ENCODE measurements around the gene URB1.

URB1 gene

DNA sequence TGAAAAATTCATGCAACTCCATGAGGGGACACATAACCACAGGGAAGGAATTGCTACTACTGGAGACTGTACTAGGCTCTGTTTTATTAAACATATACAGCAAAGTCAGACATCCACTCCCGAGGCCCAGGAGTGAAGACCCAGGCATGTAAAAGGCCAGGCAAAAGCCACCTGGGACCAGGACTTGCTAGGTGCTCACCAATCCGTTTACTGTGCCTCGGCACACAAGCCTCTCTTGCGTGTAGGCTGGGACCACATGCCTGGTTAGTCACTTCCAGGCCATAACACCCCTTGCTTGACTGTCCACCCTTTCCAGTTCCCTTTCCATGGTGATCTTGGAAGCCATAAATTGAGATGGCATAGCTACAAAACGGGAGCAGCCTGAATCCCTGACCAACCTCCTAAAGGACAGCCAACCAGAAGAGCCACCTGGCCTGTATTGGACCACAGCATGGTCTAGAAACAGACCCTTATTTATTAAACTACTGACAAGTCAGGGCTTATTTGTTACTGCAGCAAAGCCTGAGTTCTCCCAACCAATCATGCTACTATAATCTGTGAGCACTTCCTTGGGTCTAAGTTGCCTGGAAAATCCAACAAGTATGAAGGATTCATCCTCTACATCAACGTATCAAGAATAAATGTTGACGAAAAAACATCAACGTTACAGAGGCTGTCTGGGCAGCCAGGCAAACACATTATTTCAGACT is 39.7 kb downstream of the URB1 start:
- in situ Hi-C loops (cut with HindIII; ENCODE audit: low pct_ligation_motif_present, low pct_unique_long_range_greater_than_20kb, low sequenced_read_pairs) = no loop called here
- no peak for DNase-seq

DNA sequence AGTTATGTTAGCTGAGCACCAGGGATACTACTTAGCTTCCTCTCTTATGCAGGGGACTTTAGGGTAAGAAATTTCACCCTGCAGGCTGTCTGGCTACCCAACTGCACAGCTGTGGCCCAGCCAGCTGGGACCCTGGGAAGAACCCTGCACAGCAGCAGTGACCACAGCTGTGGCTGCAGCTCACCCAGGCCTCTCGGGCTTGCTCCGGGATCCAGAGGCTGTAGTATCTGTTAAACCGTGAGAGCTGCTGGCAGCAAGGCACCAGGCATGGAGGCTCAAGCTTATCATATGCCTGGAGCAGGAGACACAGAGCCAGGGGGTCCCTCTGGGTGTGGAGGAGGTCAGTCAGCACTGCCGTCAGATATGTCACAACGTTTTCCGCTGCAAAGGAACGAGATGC is 40.3 kb downstream of the URB1 start:
- DNase-seq = no peak
- in situ Hi-C loops (cut with HindIII; ENCODE audit: low pct_ligation_motif_present, low pct_unique_long_range_greater_than_20kb, low sequenced_read_pairs) = no loop called here

GRCh38 chr21:32351428-32351827 is 41.4 kb downstream of the URB1 start:
- in situ Hi-C loops (cut with HindIII; ENCODE audit: low pct_ligation_motif_present, low pct_unique_long_range_greater_than_20kb, low sequenced_read_pairs) = no loop called here
- no peak for DNase-seq

- no peak for DNase-seq
- in situ Hi-C loops (cut with HindIII; ENCODE audit: low pct_ligation_motif_present, low pct_unique_long_range_greater_than_20kb, low sequenced_read_pairs) = no loop called here
Observed at GRCh38 chr21:32350981-32351380, 41.8 kb downstream of the URB1 start.

GRCh38 chr21:32350211-32350980 is 42.4 kb downstream of the URB1 start:
- no peak for DNase-seq
- in situ Hi-C loops (cut with HindIII; ENCODE audit: low pct_ligation_motif_present, low pct_unique_long_range_greater_than_20kb, low sequenced_read_pairs) = no loop called here

DNA sequence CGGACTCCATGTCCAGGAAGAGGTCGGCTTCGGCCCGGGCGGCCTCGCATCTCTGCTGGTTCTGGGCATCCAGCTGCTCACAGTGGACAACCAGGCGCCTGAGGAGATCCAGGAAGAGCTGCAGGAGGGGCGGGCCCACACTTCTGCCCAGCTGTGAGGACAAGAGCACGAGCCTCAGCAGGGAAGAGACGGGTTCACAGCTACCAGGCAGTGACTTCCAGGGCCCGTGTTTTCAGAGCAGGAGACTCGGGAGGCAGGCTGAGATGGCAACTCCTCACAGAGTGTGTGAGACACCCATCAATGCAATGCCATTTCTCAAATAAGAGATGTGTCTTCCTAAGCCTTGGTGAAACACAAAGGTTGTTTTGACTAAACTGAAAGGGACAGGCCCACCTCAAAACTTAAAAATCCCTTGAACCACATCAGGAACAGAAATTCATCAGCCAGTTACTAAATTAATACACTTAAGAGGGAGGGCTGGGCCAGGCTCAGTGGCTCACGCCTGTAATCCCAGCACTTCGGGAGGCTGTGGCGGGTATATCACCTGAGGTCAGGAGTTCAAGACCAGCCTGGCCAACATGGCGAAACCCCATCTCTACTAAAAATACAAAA is 43.4 kb downstream of the URB1 start:
- in situ Hi-C loops (cut with HindIII; ENCODE audit: low pct_ligation_motif_present, low pct_unique_long_range_greater_than_20kb, low sequenced_read_pairs) = no loop called here
- no peak for DNase-seq

DNA sequence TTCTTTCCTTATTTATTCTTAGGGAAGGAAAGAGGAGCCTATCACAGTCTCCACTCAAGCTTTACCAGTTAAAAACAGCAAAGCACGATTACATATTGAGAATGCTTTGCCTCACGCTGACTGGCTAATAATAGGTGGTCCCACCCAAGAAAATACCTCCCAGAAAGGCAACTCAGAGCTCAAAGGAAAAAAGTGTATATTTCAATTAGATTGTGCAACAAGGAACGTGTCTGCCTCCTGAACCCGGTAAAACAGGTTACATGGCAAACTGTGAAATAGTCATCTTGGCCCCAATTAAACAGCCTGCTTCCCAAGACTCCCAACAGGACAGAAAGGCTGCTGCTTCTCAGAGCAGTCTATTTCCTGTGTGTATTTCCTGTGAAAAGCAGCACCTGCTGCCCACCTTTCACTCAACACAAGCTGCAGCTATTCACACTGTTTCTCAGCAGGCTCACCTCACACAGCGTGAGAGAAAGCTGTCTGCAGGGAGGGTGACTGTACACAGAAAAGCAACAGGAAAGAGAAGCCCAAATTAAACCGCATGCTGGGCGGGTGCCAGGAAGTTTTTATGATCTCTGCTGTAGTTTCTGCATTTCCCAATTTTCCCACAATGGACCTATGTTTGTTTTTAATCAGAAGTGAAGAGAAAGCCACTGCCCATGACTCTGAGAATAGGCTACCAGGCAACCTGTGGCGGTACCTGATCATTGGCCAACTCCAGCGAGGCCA is 44.0 kb downstream of the URB1 start:
- in situ Hi-C loops (cut with HindIII; ENCODE audit: low pct_ligation_motif_present, low pct_unique_long_range_greater_than_20kb, low sequenced_read_pairs) = no loop called here
- no peak for DNase-seq

DNA sequence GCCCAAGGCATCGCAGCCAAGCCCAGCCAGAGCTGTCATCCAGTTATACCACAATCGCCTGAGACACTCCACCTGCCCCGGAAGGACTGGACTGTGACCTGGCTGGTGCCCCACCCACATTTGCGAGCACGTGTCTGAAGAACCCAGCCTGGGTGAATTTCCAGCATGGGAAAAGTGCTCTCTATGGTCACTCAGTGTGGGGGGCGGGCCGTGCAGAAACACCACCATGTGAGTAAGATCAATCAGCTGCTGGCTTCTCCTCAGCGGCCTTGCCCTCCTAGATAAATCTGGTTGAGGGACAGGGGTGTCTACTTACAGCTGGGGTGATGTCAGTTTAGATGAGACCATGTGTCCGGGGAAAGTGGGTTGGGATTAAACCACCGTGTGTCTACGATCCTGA is 44.8 kb downstream of the URB1 start:
- DNase-seq = no peak
- in situ Hi-C loops (cut with HindIII; ENCODE audit: low pct_ligation_motif_present, low pct_unique_long_range_greater_than_20kb, low sequenced_read_pairs) = no loop called here

GRCh38 chr21:32347351-32347750 is 45.5 kb downstream of the URB1 start:
- in situ Hi-C loops (cut with HindIII; ENCODE audit: low pct_ligation_motif_present, low pct_unique_long_range_greater_than_20kb, low sequenced_read_pairs) = no loop called here
- no peak for DNase-seq

GRCh38 chr21:32346951-32347350 is 45.9 kb downstream of the URB1 start:
- in situ Hi-C loops (cut with HindIII; ENCODE audit: low pct_ligation_motif_present, low pct_unique_long_range_greater_than_20kb, low sequenced_read_pairs) = no loop called here
- DNase-seq = no peak

- in situ Hi-C loops (cut with HindIII; ENCODE audit: low pct_ligation_motif_present, low pct_unique_long_range_greater_than_20kb, low sequenced_read_pairs) = no loop called here
- DNase-seq = no peak
Observed at GRCh38 chr21:32340863-32341848, 51.7 kb downstream of the URB1 start.

- in situ Hi-C loops (cut with HindIII; ENCODE audit: low pct_ligation_motif_present, low pct_unique_long_range_greater_than_20kb, low sequenced_read_pairs) = no loop called here
- no peak for DNase-seq
Observed at GRCh38 chr21:32338209-32338921, 54.4 kb downstream of the URB1 start.

DNA sequence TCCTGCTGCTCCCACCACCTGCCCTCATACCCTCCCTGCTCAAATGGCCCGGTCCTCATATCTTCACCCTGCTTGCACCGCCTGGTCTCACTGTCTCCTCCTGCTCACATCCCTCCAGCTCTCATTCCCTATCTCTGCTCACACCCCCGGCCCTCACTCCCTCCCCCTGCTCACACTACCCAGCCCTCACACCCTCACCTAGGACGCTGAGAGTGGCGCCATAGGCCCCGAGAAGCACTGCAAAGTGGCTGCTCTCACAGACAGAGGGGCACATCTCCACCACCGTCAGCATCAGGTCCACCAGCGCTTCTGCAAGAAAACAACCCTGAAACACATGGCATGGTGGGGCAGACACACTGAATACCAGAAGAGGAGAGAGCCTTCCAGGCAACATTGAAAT is 55.6 kb downstream of the URB1 start:
- no peak for DNase-seq
- in situ Hi-C loops (cut with HindIII; ENCODE audit: low pct_ligation_motif_present, low pct_unique_long_range_greater_than_20kb, low sequenced_read_pairs) = no loop called here

GRCh38 chr21:32336711-32337110 is 56.1 kb downstream of the URB1 start:
- DNase-seq = peak; percentile 20
- in situ Hi-C loops (cut with HindIII; ENCODE audit: low pct_ligation_motif_present, low pct_unique_long_range_greater_than_20kb, low sequenced_read_pairs) = no loop called here

DNA sequence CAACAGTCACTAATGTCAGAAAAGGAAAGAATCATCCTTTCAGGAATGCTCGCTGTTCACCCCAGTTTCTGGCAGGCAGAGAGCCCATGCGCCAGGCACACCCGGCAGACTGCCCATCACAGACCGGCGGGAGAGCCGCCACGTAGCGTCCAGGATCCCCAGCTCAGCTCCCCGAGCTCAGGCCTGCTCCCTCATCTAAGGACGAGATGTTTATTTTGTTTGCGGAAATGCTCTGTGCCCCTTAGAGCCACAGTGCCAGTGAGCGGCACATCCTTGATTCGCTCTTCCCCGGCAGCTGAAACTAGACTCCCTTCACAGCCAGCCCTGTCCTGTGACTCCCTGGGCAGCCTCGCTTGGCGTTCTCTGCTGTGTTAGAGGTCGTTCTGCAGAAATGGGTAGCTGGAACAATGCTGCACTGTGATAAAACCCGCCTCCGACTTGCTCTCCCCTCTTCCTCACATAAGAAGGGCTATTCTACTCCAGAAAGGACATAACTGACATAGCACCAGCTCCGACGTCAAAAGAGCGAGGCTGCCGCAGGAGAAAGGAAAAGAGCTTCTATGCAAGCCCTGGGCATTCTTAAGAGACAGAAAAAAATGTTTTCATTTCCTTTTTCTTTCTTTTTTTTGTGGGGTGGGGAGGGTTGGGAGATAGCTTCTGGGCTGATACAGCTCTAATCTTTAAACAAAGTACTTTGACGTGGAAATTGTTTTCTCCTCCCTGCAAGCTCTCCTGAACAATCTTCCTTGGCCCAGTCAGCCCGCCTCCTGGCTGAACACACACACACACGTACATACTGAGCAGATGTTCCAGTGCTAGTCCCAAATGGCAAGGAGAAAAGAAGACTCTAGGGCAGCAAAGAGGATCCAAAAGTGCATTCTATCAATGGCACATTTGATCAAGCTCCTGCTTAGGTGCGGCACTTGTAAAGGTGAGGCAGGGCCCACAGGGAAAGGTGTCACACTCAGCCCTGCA is 56.9 kb downstream of the URB1 start:
- in situ Hi-C loops (cut with HindIII; ENCODE audit: low pct_ligation_motif_present, low pct_unique_long_range_greater_than_20kb, low sequenced_read_pairs) = no loop called here
- no peak for DNase-seq

DNA sequence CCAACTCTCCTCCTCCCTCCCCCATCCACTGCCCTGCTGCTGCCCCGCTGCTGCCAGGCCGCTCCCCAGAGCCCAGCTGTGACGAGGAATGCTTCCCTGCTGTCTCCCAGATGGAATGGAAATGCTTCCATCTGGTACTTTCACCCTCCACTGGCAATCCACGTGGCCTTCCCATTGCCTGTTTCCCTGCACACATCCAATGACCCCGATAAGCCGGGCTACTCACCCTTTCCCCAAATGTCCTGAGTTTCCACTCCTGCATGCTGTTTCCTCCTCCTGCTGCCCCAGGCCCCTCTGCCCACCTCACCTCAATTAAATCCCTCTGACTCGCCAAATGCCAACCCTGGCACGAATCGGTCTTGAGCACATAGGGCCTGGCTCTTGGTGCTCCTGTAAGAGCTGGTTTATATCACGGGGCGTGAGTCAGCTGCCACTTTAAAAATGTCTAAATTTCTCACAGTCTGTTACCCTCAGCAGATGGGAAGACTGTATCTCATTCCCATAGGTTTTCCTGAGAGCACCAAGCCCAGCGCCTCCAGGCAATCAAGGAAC is 57.8 kb downstream of the URB1 start:
- no peak for DNase-seq
- in situ Hi-C loops (cut with HindIII; ENCODE audit: low pct_ligation_motif_present, low pct_unique_long_range_greater_than_20kb, low sequenced_read_pairs) = no loop called here
